HG02759 (cell line): ENCODE measurements around the gene RPL28.
A peak's percentile ranks its signal among the peaks of the same experiment; 100 is the strongest.
"Not testable (repeated sequence)": the region's sequence is repeated elsewhere in the genome, so short reads cannot be mapped to it uniquely, and the experiment has no call there.

ENCODE experiments used
- ATAC-seq: cut with Tn5 transposase; IDR thresholded peaks from one replicate; pipeline ENCODE4 v1.9.1; 2021; ENCODE audit warnings: mild to moderate bottlenecking, moderate library complexity; ENCODE audit not compliant: unreplicated experiment

Gene RPL28

DNA sequence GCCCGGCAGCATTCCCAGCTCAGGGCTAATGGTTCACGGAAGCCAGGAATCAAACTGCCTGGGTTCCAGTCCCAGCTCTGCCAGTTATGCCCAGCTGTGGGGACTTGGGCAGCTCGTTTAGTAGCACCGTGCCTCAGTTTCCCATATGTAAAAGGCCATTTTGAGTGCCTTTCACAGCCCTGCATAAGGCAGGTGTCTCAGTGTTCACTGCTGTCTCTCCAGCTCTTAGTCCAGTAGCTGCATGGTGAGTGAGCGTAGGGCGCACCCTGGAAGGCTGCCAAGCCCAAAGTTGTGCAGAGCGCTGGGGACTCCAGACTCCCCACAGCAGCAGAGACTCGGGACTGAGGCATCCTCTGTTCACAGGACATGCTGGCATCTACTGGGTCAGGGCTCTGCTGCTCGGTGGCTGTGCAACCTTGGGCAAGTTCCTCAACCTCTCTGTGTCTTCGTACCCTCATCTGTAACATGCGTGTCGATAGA is 5.5 kb downstream of the RPL28 start:
- ATAC-seq: no peak

DNA sequence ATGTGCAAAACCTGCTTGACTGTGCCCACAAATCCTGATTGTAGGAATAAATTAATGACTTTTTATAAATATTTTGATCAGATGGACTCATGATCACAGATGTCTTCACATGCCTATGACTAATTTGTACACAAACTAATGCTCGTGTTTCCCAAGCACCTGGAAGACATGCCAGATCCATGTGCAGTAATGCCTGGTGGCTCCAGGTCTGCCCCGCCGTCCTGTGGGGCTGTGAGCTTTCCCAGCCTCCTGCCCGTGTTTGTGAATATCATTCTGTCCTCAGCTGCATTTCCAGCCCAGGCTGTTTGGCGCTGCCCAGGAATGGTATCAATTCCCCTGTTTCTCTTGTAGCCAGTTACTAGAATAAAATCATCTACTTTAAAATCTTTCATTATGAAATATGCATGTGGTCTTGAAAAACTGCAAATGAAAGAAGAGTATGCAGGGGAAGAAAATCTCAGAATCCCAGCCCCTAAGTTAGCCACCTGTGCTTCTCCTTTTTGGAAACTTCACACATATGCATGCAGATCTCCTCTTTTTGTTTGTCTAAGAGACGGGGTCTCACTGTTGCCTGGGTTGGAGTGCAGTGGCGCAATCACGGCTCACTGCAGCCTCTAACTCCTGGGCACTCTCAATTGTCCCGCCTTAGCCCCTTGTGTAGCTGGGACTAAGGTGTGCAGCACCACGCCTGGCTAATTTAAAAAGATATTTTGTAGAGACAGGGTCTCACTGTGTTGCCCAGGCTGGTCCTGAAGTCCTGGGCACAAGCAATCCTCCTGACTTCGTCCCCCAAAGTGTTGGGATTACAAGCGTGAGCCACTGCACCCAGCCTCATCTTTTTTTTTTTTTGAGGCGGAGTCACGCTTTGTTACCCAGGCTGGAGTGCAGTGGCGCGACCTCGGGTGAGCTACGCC is 6.2 kb downstream of the RPL28 start:
- no peak for ATAC-seq

DNA sequence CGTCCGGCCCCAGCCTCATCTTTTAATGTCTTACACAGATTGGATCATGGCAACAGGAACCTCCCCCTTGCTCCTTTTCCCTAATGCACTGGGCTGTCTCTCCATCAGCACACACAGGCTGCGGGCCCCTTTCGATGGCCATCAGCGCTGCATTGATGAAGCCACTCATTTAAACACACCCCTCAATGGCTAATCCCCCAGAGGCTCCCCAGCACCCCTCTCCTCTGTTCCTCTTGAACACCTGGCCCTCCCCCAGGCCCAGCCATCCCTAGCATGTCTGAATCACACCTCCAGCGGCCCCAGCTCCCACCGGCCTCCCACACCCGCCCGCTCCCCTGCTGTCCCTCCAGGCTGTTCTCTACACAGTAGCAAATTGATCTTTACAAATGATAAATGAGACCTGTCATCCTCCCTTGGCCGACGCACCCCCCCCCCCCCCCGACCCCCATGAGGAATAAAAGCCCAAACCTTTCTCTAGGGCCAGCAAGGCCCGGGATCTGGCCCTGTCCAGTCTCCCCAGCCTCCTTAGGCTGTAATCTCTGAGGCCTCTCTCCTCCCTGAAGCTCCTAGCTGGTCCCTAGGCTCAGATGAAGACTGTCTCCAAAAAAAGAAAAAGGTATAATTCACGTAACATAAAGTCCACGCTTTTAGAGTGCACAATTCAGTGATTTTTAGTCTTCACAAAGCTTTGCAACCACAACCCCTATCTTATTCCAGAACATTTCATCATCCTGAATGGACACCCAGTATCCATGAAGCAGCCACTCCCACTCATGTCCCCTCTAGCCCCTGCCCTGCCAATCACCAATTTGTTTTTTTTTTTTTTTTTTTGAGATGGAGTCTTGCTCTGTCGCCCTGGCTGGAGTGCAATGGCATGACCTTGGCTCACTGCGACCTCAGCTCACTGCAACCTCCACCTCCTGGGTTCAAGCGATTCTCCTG is 7.4 kb downstream of the RPL28 start:
- no peak for ATAC-seq

DNA sequence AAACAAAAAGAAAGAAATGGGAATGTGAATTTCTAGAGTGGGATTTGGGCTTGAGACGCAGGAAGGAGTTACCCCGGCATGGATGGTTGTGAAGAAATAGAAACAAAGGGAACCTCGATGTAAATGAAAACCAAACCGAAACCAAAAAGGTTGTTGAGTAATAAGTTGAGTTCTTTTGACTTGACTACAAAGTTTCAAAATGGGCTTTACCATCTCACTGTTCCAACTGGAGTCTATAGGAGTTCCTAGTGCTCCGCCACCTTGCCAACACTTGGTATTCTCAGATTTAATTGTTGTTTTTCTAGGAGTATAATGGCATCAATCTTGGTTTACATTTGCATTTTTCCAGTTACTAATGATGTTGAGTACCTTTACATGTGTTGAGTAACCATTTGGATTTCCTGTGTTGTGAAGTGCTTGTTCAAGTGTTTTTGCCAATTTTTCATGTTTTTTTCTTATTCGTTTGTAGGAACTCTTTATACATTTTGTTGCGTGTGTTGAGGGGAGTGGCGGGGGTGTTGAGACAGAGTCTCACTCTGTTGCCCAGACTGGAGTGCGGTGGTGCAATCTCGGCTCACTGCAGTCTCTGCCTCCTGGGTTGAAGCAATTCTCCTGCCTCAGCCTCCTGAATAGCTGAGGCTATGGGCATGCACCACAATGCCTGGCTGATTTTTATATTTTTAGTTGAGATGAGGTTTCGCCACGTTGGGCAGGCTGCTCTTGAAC is 12.6 kb downstream of the RPL28 start:
- ATAC-seq: no peak

DNA sequence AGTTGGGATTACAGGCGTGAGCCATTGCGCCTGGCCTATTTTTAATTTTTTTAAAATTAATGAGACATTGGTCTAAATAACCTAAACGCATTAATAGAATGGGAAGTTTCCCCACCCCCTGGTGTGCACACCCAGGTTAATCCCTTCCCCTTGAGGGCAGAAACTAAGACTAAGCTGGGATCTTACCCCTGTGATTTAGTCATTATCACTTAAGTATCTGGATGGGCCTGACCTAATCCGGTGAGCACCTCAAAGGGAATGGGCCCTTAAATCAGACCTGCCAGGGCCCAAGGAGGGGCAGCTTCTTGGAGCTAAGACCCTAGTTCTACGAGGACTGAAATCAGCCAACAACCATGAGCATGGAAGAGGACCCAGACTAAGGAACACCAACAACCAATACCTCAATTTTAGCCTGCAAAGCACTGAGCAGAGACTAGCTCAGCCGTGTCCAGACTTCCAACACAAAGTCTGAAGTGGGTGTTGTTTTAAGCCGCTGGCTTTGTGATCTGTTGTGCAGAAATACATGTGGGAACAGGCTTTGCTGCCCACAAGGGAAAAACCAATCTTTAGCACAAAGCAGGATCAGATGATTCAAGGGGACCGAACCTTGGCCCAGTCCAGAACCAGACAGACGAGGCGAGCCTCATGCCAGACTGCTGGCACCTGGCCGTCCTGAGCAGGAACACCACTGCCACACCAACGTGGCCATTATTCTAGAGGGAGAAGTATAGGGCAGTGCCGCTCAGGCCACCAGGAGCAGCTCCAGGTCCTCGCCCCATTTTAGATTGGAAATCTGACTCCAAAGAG is 14.8 kb downstream of the RPL28 start:
- no peak for ATAC-seq

DNA sequence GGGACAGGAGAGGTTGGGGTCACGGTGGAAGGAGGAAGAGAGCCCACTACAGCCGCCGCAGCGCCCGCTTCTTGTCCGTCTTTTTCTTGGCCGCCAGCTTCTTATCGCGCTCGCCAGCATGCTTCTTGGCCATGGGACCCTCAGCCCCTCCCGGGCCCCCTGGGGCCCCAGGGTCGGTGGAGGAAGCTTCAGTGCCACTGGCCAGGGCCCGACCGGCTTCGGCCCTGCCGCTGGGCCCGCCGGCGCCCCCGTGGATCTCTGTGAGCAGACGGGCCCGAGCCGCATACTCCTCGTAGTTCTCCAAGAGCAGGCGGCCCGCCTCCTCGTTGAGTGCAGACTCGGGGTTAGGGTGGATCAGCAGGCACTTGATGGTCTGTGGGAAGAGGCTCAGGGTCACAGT is 15.7 kb downstream of the RPL28 start:
- ATAC-seq: not testable (repeated sequence)

DNA sequence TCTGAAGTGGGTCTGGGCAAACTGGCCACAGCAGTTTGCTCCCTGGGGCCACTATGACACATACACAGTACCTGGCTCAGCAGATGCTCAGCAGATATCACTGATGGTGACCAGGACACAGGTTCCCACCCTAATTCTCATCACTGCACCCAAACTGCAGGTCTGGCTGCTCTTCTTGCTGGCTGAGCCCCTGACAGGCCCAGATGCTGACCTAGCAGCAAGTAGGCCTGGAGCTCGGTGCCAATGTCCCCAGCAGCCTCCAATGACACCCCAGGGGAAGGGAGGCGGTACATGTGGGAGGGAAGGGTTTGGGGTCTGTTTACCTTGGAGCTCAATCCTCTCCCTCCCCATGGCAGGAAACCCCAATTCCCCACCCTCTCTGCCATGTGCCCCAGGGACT is 16.8 kb downstream of the RPL28 start:
- no peak for ATAC-seq

DNA sequence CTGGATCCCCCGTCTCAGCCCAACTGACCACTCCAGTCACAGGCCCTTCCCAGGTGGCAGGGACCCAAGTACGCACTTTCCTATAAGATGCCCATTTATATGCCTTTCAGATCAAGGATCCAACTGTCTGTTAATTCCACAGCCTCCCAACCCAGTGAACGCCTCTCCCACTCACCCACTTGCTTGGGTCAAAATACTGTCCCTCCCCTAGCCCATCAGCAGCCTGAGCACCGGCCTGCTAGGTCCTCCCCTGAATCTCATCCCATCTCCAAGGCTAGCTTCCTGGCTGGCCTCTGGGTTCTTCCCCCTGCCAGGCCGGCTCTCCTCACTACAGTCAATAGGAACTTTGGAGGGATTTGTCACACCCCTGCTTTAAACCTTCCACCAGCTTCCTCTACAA is 19.9 kb downstream of the RPL28 start:
- no peak for ATAC-seq

DNA sequence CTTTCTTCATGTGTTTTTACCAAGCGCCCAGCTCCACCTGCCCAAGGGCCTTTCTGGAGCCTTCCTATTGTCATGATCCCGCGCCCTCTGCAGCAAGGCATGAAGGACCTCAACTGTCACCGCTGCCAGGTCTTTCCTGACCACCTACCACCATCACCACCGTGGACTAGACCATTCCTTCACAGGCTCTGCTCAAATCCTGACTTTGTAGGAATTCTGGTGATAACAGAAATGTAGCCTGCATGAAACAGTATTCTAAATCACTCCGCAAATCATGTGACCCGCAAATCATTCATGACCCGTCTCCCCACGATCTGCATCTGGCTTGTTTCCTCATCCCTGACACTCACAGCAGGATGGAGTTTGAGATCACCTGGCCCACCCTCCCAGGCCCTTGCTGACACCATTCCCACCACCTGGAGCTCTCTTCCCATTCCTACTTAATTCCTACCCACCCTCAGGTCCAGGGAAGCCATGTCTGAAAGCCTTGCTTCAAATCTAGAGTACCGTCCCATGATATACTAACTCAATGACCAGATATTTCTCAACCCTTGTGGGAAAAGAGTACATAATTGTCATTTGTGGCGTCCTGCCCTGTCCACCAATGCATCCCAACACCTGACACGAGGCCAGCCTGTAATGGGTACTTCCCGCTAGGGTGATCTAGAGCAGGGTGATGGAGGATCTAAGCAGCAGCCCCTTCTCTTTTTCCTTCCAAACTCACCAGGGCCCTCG is 20.5 kb downstream of the RPL28 start:
- no peak for ATAC-seq

DNA sequence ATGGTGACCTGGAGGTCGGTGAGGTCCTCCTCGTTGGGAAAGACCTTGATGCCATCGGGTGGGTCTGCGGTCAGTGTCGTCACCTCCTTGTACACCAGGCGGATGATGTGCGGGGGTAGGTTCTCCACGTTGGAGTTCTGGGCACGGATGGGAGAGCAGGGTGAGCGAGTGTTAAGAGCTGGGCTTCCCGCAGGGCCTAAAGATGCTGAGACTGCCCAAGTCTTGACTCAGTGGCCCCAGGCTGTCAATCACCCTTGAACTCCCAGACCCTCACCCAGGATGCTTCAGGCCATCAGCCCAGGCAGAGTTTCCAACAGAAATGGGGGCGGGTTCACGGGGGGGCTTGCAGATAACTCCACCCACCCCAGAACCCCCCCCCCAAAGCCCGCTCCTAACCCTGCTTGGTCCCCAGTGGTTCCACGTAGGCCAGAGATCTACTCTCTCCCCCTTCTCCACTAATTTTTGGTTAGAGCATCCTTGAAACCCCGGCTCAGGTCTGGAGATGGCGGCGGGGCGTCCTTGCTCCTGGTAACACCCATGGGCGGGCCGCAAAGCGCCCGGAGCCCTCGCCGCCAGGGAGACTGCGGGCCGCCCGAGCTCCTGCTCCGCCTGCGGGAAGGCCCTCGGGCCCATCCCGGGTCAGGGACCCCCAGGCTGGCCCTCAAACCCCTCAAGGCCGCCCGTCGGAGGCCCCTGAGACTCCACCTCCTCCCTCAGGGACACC is 21.3 kb downstream of the RPL28 start:
- peak; percentile 11 for ATAC-seq

DNA sequence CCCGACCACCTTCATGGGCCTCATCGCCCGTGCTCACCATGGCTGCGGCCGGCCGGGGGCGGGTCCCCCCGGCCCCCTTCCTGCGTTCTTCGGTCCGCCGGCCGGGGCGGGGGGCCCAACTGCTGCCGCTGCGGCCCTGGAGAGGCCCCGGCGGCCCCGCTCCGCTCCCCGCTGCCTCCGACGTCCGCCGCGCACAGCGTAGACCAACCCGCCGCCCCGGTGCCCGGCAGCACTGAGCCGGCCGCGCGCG is 21.7 kb downstream of the RPL28 start, which contains the start of gene UBE2S:
Gene UBE2S, minus strand, starts transcription at position 239 of the 250 bp plus-strand sequence. Its CDS starts 199 bp downstream, at position 40.
- not testable (repeated sequence) for ATAC-seq

DNA sequence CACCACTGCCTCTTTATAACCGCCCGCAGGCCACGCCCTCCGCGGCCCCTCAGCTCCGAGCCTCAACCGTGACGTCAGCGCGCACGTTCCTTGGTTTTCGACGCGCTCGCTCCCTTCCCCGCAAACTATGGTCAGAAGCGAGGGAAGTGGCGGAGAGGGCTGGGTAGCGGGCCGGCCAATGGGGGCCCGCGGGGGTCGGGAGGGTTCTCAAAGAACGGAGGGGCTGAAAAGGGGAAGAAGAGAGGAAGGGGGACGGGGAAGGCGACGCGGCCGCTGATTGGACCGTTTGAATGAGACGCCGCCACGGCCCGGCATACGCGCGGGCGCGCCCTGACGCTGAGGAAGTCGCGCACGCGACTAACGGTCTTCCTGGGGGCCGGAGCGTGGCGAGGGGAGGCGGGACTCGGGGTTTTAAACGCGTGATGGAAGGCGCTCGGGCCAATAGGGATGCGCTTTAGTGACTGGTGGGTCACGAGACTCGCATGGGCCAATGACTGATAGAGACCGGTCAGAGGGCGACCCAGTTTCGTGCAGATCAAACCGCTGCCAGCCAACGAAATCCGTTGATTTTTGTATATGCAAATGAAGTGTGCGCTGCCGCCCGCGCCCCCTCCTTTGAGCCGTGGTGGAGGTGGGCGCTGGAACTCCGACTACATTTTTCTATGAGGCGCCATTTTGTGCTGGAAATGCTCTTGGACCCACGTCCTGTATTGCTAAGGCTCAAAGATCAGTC is 22.2 kb downstream of the RPL28 start:
- ATAC-seq: peak; percentile 82

DNA sequence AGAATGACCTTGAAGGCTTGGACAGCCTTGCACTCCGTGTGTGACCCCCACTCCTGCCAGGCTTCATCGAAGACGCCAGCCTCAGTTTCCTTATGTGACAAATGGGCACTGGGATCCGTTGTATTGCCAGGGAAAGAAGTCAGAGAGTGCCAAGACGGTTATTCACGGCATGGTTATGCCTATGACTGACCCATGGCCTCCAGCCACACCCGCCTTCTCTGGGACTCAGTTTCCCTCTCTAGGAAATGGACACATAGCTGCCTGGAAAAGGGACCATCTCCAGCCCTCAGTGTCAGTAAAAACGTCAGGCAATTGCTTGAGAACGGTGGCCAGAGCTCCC is 22.8 kb downstream of the RPL28 start:
- no peak for ATAC-seq

DNA sequence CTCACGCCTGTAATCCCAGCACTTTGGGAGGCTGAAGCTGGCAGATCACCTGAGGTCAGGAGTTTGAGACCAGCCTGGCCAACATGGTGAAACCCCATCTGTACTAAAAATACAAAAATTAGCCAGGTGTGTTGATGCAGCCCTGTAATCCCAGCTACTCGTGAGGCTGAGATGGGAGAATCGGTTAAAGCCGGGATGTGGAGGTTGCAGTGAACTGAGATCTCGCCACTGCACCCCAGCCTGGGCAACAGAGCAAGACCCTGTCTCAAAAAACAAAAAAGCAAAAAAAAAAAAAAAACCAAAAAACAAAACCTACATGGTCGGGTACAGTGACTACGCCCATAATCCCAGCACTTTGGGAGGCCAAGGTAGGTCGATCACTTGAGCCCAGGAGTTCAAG is 23.4 kb downstream of the RPL28 start:
- not testable (repeated sequence) for ATAC-seq

DNA sequence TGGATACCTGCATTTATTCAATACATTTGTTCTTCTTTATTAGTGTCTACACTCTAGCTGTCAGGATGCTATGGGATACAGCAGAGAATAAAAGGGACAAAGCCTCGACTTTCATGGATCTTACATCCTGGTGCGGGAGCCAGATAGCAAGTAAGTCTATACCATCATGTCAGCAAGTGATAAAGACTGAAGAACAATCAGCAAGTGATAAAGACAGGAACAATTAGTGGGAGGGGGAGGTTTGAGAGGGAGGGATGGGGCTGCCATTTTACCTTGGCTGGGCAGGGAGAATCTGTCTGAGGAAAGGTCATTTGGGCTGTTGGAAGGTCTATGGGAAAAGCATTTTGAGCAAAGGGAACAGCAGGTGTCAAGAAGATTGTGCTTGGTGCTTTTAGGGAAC is 24.4 kb downstream of the RPL28 start:
- ATAC-seq: no peak

DNA sequence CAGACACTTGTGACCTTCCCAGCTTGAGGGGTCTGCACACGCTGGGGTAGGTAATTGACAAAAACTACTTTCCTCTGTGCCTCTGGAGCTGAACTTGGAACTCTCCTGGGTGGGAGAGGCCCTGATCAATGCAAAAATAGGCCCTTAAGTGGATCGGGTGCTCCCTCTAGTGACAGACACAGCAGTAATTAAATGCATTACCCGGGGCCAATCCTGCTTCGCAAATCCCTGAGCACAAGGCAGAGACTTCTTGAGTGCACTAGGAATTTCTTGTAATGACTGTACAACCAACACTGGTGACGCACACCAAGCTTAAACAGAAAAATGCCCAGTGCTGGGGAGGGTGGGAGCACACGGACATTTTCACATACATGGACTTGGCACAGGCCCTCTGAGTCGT is 32.5 kb downstream of the RPL28 start:
- no peak for ATAC-seq

DNA sequence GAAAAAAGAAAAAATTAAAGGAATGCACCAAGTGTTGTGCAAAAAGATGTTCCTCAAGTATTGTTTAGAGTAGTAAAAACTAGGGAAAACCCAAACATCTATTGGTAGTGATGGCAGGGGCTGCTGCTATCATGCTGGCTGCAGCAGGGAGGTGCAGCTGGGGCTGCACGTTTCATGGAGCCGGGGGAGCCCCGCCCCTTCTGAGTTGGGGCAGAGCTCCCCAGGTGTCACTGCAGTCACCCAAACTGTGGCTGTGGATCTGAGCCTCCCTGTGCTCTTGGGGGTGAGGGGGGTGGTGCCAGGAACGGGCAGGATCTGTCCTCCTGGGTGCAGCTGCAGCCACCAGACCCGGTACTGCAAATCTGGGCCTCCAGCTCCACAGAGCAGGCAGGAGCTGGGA is 33.4 kb downstream of the RPL28 start:
- ATAC-seq: no peak

DNA sequence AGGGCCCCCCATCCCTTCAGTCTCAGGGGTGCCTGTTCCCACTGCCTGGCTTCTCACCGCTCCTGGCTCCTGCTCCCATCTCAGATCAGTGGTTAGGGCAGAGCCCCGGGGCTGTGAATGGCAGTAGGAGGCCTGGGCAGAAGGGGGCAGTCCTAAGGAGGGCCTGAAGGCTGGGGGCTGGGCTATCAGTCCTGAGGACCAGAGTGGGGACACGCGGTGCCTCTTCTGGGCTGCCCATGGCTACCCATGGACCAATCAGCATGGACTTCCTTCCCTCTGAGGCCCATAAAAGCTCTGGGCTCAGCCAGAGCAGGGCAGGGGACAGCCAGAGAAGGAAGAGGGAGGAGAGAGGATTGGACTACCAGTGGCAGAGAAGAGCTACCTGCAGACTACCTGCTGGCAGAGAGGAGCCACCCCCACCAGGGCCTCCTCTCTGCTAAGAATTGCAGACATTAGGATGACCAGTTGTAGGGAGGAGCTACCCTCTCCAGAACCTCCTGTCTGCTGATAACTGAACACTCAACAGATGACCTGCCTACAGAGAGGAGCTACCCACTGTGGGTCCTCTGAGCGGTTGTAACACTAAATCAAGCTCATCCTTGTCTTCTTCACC is 34.0 kb downstream of the RPL28 start:
- no peak for ATAC-seq
